HTR-8/SVneo (cell line): ENCODE results near the gene DHX34.

Experiments used
- DNase-seq: peaks from one replicate; pipeline ENCODE4 v3.0.0; 2011; ENCODE audit warnings: low spot score, mixed read lengths; ENCODE audit not compliant: insufficient read length
- FAIRE-seq: peaks from 2 replicates; lab custom pipeline; 2011; peaks lifted over from hg19 to GRCh38; lab: Jason Lieb, UNC

DHX34 gene

GRCh38 chr19:47430041-47430802, 81.1 kb downstream of the DHX34 start:
- no peak for FAIRE-seq

GRCh38 chr19:47432091-47432490, 83.0 kb downstream of the DHX34 start:
- no peak for FAIRE-seq
- no peak for DNase-seq

More at GRCh38 chr19:47430041-47430802, 81.1 kb downstream of the DHX34 start:
- no peak for DNase-seq
